ENCODE data around the gene MAFG. TPM values are rescaled to one million over a fixed set of nuclear protein-coding genes. Genes with fewer than 3 reads are reported as not detected.

The MAFG gene
- total and polyA plus RNA-seq, 2 of the 13 experiments (the other 11 are each of a cell fraction or from before 2014, with no cell fraction given), result 14.5 to 20.0 TPM

DNA sequence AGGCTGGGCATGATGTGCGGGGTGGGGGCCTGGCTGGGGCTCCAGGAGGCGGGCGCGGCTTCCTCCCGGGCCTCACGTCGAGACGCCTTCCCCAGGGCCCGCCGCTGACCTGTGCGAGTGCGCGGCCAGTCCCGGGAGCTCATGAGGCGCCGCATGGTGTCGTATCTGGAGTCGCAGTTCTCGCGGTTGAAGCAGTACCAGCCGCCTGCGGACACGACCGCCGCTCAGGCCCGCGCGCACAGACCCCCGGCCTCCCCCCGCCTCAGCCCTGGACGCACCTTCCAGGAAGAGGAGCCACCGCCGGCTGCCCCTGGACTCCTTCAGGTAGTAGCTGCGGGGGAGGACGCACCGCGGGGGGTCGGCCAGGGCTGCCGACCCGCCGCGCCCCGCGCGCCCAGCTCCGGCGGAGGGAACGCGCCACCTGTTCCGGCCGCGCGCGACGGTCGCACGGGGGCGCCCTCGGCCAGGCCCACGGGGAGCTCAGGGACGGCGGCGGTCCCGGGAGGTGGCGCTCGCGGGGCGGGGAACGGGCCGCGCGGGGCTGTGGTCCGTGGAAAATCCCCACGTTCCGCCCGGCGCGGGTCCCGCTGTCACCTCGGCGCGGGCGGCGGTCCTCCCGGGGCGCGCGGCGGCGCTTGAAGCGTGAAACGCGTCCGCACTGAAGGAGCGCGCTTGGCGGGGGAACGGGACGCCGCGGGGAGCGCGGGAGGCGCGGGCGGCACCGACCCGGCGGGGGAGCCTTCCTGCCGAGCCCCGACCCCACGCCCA, 32.0 kb upstream of the MAFG start (continued):
- TF ChIP-seq SNAPC2 (CRISPR knock-in tag; IDR thresholded peaks at IDR 0.05) (no peak), RARA (CRISPR knock-in tag; IDR thresholded peaks at IDR 0.05) (no peak; the same call in 1 of the 2 replicates), FOSL2 (CRISPR knock-in tag; IDR thresholded peaks at IDR 0.05) (no peak; the same call in 1 of the 2 replicates), ZNF44 (CRISPR knock-in tag; IDR thresholded peaks at IDR 0.05) (0 out of 2 replicates have a peak, but pooled peaks have one; percentile 26), ZNF570 (CRISPR knock-in tag; IDR thresholded peaks at IDR 0.05; ENCODE audit: borderline replicate concordance) (no peak), ZC3H4 (CRISPR knock-in tag; IDR thresholded peaks at IDR 0.05; ENCODE audit: borderline replicate concordance) (no peak), ZNF775 (CRISPR knock-in tag; IDR thresholded peaks at IDR 0.05; ENCODE audit: borderline replicate concordance) (no peak), DPF2 (CRISPR knock-in tag; IDR thresholded peaks at IDR 0.05; ENCODE audit: borderline replicate concordance, low read depth) (no peak), ZSCAN30 (CRISPR knock-in tag; IDR thresholded peaks at IDR 0.05) (no peak), SALL2 (CRISPR knock-in tag; IDR thresholded peaks at IDR 0.05) (peak; percentile 74; the same call in 1 of the 2 replicates), XRCC5 (optimal IDR thresholded peaks at IDR 0.05; ENCODE audit: low read length) (peak; percentile 74)
- TF ChIP-seq, protein P1, sequence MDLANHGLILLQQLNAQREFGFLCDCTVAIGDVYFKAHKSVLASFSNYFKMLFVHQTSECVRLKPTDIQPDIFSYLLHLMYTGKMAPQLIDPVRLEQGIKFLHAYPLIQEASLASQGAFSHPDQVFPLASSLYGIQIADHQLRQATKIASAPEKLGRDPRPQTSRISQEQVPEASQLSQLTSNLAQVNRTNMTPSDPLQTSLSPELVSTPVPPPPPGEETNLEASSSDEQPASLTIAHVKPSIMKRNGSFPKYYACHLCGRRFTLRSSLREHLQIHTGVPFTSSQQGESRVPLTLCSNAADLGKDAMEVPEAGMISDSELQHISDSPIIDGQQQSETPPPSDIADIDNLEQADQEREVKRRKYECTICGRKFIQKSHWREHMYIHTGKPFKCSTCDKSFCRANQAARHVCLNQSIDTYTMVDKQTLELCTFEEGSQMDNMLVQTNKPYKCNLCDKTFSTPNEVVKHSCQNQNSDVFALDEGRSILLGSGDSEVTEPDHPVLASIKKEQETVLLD (CRISPR knock-in tag; IDR thresholded peaks at IDR 0.05; ENCODE audit: low read depth), result peak; percentile 54; the same call in 1 of the 2 replicates
- TF ChIP-seq, protein P2, sequence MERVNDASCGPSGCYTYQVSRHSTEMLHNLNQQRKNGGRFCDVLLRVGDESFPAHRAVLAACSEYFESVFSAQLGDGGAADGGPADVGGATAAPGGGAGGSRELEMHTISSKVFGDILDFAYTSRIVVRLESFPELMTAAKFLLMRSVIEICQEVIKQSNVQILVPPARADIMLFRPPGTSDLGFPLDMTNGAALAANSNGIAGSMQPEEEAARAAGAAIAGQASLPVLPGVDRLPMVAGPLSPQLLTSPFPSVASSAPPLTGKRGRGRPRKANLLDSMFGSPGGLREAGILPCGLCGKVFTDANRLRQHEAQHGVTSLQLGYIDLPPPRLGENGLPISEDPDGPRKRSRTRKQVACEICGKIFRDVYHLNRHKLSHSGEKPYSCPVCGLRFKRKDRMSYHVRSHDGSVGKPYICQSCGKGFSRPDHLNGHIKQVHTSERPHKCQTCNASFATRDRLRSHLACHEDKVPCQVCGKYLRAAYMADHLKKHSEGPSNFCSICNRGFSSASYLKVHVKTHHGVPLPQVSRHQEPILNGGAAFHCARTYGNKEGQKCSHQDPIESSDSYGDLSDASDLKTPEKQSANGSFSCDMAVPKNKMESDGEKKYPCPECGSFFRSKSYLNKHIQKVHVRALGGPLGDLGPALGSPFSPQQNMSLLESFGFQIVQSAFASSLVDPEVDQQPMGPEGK (CRISPR knock-in tag; IDR thresholded peaks at IDR 0.05), result peak; percentile 33; the same call in 1 of the 2 replicates
- TF ChIP-seq, protein P3, sequence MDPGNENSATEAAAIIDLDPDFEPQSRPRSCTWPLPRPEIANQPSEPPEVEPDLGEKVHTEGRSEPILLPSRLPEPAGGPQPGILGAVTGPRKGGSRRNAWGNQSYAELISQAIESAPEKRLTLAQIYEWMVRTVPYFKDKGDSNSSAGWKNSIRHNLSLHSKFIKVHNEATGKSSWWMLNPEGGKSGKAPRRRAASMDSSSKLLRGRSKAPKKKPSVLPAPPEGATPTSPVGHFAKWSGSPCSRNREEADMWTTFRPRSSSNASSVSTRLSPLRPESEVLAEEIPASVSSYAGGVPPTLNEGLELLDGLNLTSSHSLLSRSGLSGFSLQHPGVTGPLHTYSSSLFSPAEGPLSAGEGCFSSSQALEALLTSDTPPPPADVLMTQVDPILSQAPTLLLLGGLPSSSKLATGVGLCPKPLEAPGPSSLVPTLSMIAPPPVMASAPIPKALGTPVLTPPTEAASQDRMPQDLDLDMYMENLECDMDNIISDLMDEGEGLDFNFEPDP (CRISPR knock-in tag; conservative IDR thresholded peaks at IDR 0.05), result no peak

Data from HepG2 (cell line).